A549 (cell line): Measurements from ENCODE around the gene ZPR1. TPM values are rescaled to one million over a fixed set of nuclear protein-coding genes. Genes with fewer than 3 reads are reported as not detected.

ENCODE experiments used
- ATAC-seq, 2 experiments: fragments of 200-7000 bp in 1 of 2; fragments of >200 bp in 1 of 2; cut with Nextera tagmentation in 1 of 2; cut with Tn5 transposase in 1 of 2; 3 replicates each; pipeline versions ENCODE4 v1.8.0 to v1.9.1; 2018 to 2020; ENCODE audit warnings: mild to moderate bottlenecking in 1 of 2, moderate library complexity in 1 of 2
- CTCF ChIA-PET: fragments of 300-600 bp; sonication (Branson Sonifier 250); formaldehyde crosslinking; extraction: SDS; loops from one replicate; lab custom pipeline; 2021; ENCODE audit warnings: antibody characterized with exemption, inconsistent platforms; lab: Yijun Ruan, JAX
- POLR2A ChIA-PET: fragments of 350-600 bp; formaldehyde crosslinking; extraction: SDS; loops from one replicate; lab custom pipeline; 2021; ENCODE audit warnings: antibody characterized with exemption, inconsistent platforms; lab: Yijun Ruan, JAX
- DNase-seq, 2 experiments: peaks; one replicate each; pipeline versions ENCODE4 v3.0.0 to v3.0.0-alpha.2; 2011 to 2016; ENCODE audit warnings: low read depth in 1 of 2, low spot score in 1 of 2
- FAIRE-seq: peaks from 2 replicates; lab custom pipeline; 2011; peaks lifted over from hg19 to GRCh38; lab: Jason Lieb, UNC
- H3K27ac ChIP-seq, 2 experiments: fragments of >200 bp; sonication (Bioruptor Twin); formaldehyde crosslinking; 3 replicates each; pipeline ENCODE4 v1.5.1; 2016 to 2017
- H3K4me1 ChIP-seq: fragments of >200 bp; sonication (Bioruptor Twin); formaldehyde crosslinking; 3 replicates; pipeline ENCODE4 v1.6.1; 2016
- H3K4me2 ChIP-seq: fragments of >200 bp; sonication (Bioruptor Twin); formaldehyde crosslinking; 3 replicates; pipeline ENCODE4 v1.6.1; 2016
- H3K4me3 ChIP-seq: fragments of >200 bp; sonication (Bioruptor Twin); formaldehyde crosslinking; 3 replicates; pipeline ENCODE4 v1.5.1; 2016
- H3K9me3 ChIP-seq: fragments of >200 bp; sonication (Bioruptor Twin); formaldehyde crosslinking; 3 replicates; pipeline ENCODE4 v1.6.1; 2016
- EP300 ChIP-seq, 2 experiments: fragments of >200 bp; sonication (Bioruptor Twin); formaldehyde crosslinking; IDR thresholded peaks; 2 replicates in 1 of 2; 3 replicates in 1 of 2; pipeline ENCODE4 v1.6.1; 2016 to 2017
- FOSL2 ChIP-seq, 2 experiments: fragments of 450-650 bp in 1 of 2; fragments of >200 bp in 1 of 2; sonication (Bioruptor Twin) in 1 of 2; formaldehyde crosslinking; IDR thresholded peaks; 2 replicates each; pipeline versions ENCODE4 v1.5.0 to v1.6.1; 2016 to 2020; ENCODE audit warnings: mild to moderate bottlenecking in 1 of 2, moderate library complexity in 1 of 2
- HDAC2 ChIP-seq: fragments of 200-600 bp; sonication (generic); IDR thresholded peaks from 2 replicates; pipeline ENCODE4 v1.6.1; 2016
- HES2 ChIP-seq: fragments of >200 bp; sonication (Bioruptor Twin); formaldehyde crosslinking; IDR thresholded peaks from 2 replicates; pipeline ENCODE4 v1.6.1; 2016
- HEYL ChIP-seq: fragments of 250-450 bp; sonication (Bioruptor Pico); IDR thresholded peaks from 2 replicates; pipeline ENCODE4 v1.8.0; 2021; ENCODE audit warnings: mild to moderate bottlenecking, moderate library complexity
- HOXB5 ChIP-seq: fragments of 250-450 bp; sonication (Bioruptor Pico); IDR thresholded peaks from 2 replicates; pipeline ENCODE4 v1.5.0; 2020; ENCODE audit warnings: mild to moderate bottlenecking, moderate library complexity
- POLR2AphosphoS2 ChIP-seq: conservative IDR thresholded peaks from 2 replicates; pipeline ENCODE4 v1.6.1; 2012; ENCODE audit warnings: low read length, improper control_type of control experiment, inconsistent platforms
- RAD21 ChIP-seq, 2 experiments: fragments of >200 bp in 1 of 2; sonication (Bioruptor Twin) in 1 of 2; formaldehyde crosslinking in 1 of 2; IDR thresholded peaks in 1 of 2; conservative IDR thresholded peaks in 1 of 2; 2 replicates in 1 of 2; 3 replicates in 1 of 2; pipeline ENCODE4 v1.6.1; 2012 to 2018; ENCODE audit warnings: inconsistent platforms in 1 of 2
- RARB ChIP-seq: fragments of 250-450 bp; sonication (Bioruptor Pico); IDR thresholded peaks from 2 replicates; pipeline ENCODE4 v1.8.0; 2021; ENCODE audit warnings: mild to moderate bottlenecking, moderate library complexity
- REST ChIP-seq: fragments of 200-600 bp; sonication (generic); IDR thresholded peaks from 2 replicates; pipeline ENCODE4 v1.6.1; 2016; ENCODE audit warnings: antibody characterized with exemption, mild to moderate bottlenecking, moderate library complexity
- SMC3 ChIP-seq: fragments of >200 bp; sonication (Bioruptor Twin); formaldehyde crosslinking; IDR thresholded peaks from 3 replicates; pipeline ENCODE4 v1.6.1; 2018; ENCODE audit warnings: inconsistent platforms
- ZC3H11A ChIP-seq: fragments of 450-650 bp; IDR thresholded peaks from 2 replicates; pipeline ENCODE4 v1.6.1; 2014; ENCODE audit warnings: antibody characterized with exemption, mild to moderate bottlenecking
- ZFP36 ChIP-seq: fragments of 450-650 bp; IDR thresholded peaks from 2 replicates; pipeline ENCODE4 v1.6.1; 2014; ENCODE audit warnings: borderline replicate concordance; ENCODE audit not compliant: partially characterized antibody
- WGBS: methylation state at CpG from one replicate; pipeline ENCODE4 v1.1.6; 2017; ENCODE audit errors: missing lambda C conversion rate; 5-methylcytosine and 5-hydroxymethylcytosine counted together
- polyA plus RNA-seq, 4 experiments: library from polyadenylated mRNA; depleted of rRNA in 3 of 4; stranded (reverse); fragments of >200 nt; fragmentation: RNase III in 1 of 4; extraction: RNeasy Plus Mini Kit Qiagen cat#74134 plus additional on column Dnase treatment in 1 of 4; gene quantifications; 2 replicates in 3 of 4; 3 replicates in 1 of 4; pipeline ENCODE4 v1.2.3, GENCODE V29; 2011 to 2017
- TF ChIP-seq, protein P1 (sequence below): fragments of >200 bp; sonication (Bioruptor Twin); formaldehyde crosslinking; IDR thresholded peaks from 3 replicates; pipeline ENCODE4 v1.5.1; 2016
- TF ChIP-seq, protein P2 (sequence below): fragments of 450-650 bp; IDR thresholded peaks from 2 replicates; pipeline ENCODE4 v1.6.1; 2014; ENCODE audit warnings: antibody characterized with exemption
- TF ChIP-seq, protein P3 (sequence below): fragments of >200 bp; sonication (Bioruptor Twin); formaldehyde crosslinking; IDR thresholded peaks from 3 replicates; pipeline ENCODE4 v1.6.1; 2016
- TF ChIP-seq, protein P4 (sequence below): IDR thresholded peaks from 2 replicates; pipeline ENCODE4 v1.6.1; 2012; ENCODE audit warnings: low read depth, borderline replicate concordance

The ZPR1 gene
- polyA plus RNA-seq, 2 of the 4 experiments (the other 2 are of a cell fraction), result 44.1 to 65.6 TPM

GRCh38 chr11:116791002-116791812 lies 3.4 kb upstream of the ZPR1 start:
- FAIRE-seq (no peak), ATAC-seq (peak; percentile 68 to 85), DNase-seq (peak; percentile 49 to 79)
- CTCF ChIA-PET, result interaction anchor here (0.5 to 8.8 kb wide), 38 partner anchors 8 to 439 kb away, joined by 3 to 114 read pairs (median 4); partner anchors contain the start of genes APOA1, APOC3 and PAFAH1B2
- Histone ChIP-seq H3K4me2 (peak overlapping the region; percentile 73), H3K27ac (peak overlapping the region; percentile 26 to 66; a peak in 2 of 6 replicates), H3K4me3 (no peak overlapping the region), H3K4me1 (peaks cover 10% of the 10 kb centered on the region; the same call in 1 of the 3 replicates), H3K9me3 (no peaks in the 10 kb centered on the region)
- POLR2A ChIA-PET, result interaction anchor here (0.6 to 2.2 kb wide), 3 partner anchors 45 to 441 kb away, joined by 3 to 10 read pairs (median 3); partner anchors contain the start of genes PCSK7 and RNF214
- 42% methylated on average over 7 of the region's 31 CpGs for WGBS
- no peak for TF ChIP-seq HEYL (CRISPR knock-in tag)
- TF ChIP-seq RAD21 (conservative IDR thresholded peaks at IDR 0.05 in 1 of 2, IDR thresholded peaks at IDR 0.05 in 1 of 2), result peak; percentile 64 to 69
- no peak for TF ChIP-seq HES2
- TF ChIP-seq, protein P1, sequence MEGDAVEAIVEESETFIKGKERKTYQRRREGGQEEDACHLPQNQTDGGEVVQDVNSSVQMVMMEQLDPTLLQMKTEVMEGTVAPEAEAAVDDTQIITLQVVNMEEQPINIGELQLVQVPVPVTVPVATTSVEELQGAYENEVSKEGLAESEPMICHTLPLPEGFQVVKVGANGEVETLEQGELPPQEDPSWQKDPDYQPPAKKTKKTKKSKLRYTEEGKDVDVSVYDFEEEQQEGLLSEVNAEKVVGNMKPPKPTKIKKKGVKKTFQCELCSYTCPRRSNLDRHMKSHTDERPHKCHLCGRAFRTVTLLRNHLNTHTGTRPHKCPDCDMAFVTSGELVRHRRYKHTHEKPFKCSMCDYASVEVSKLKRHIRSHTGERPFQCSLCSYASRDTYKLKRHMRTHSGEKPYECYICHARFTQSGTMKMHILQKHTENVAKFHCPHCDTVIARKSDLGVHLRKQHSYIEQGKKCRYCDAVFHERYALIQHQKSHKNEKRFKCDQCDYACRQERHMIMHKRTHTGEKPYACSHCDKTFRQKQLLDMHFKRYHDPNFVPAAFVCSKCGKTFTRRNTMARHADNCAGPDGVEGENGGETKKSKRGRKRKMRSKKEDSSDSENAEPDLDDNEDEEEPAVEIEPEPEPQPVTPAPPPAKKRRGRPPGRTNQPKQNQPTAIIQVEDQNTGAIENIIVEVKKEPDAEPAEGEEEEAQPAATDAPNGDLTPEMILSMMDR, result peak; percentile 69
- peak; percentile 74 for TF ChIP-seq SMC3

DNA sequence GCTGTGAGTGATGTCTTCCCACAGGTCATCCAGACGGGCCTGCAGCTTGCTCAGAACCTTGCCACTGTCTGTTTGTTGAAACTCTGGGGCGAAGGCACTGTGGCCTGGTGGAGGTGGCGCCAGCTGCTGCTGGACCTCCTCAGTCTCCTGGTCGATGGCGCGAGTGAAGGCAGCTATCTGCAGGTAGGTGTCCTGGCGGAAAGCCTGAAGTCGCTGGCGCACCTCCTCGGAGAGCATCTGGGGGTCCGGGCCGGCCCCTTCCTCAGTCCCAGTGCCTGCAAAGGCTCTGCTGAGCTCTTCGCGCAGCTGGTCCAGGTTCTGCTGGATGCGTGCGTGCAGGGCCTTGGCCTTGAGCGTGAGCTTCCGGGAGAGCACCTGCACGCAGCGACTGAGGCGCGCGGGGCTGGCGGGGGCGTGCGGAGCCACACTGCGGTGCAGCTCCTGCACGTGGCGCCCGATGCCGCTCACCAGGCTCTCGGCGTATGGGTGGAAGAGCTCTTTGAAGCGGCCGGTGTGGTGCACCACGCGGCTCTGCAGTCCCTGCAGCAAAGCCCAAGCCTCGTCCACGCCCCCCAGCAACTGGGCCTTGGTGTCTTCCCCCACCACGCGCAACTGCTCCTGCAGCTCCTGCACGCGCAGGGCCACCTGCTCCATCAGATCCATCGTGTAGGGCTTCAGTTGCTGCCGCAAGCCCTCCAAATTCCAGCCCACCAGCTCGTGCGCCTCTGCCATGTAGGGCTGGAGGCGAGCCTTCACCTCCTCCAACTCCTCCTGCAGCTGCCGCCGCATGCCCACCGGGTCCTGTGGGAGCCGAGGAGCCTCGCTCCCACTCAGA lies 2.6 kb upstream of the ZPR1 start:
- peaks cover 10% of the 10 kb centered on the region; the same call in 1 of the 3 replicates for H3K4me1 ChIP-seq
- WGBS, result 90% methylated on average over 20 of the region's 53 CpGs
- TF ChIP-seq FOSL2 (IDR thresholded peaks at IDR 0.05) (no peak), FOSL2 (CRISPR knock-in tag; IDR thresholded peaks at IDR 0.05) (no peak), ZC3H11A (no peak), POLR2AphosphoS2 (no peak), RARB (CRISPR knock-in tag) (no peak), HDAC2 (no peak)
- TF ChIP-seq, protein P2, sequence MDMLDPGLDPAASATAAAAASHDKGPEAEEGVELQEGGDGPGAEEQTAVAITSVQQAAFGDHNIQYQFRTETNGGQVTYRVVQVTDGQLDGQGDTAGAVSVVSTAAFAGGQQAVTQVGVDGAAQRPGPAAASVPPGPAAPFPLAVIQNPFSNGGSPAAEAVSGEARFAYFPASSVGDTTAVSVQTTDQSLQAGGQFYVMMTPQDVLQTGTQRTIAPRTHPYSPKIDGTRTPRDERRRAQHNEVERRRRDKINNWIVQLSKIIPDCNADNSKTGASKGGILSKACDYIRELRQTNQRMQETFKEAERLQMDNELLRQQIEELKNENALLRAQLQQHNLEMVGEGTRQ, result no peak
- TF ChIP-seq, all 56 proteins: peak for 0
- ChIA-PET CTCF (interaction anchor here (0.7 to 8.8 kb wide), 37 partner anchors 8 to 440 kb away, joined by 3 to 114 read pairs (median 4); partner anchors contain the start of genes APOA1, APOC3 and PAFAH1B2), POLR2A (interaction anchor here (1.5 to 2.2 kb wide), 2 partner anchors 45 to 442 kb away, joined by 3 to 10 read pairs; partner anchors contain the start of genes PCSK7 and RNF214)
- Histone ChIP-seq H3K4me3 (no peak overlapping the region), H3K4me2 (no peak overlapping the region; the same call in 2 of the 3 replicates), H3K27ac (no peak overlapping the region), H3K9me3 (no peaks in the 10 kb centered on the region)
- ATAC-seq (no peak), DNase-seq (no peak), FAIRE-seq (no peak)

- no peak overlapping the region; a peak in 1 of 6 replicates for H3K27ac ChIP-seq
- peak overlapping the region; percentile 77; the same call in 2 of the 3 replicates for H3K4me2 ChIP-seq
- FAIRE-seq (no peak), DNase-seq (no peak), ATAC-seq (no peak)
- no peaks in the 10 kb centered on the region for H3K9me3 ChIP-seq
- ChIA-PET CTCF (interaction anchor here (0.5 to 8.8 kb wide), 6 partner anchors 11 to 330 kb away, joined by 3 to 114 read pairs (median 6); partner anchors contain the start of gene APOA1), POLR2A (no interaction called here)
- WGBS, result 87% methylated on average over 2 of the region's 4 CpGs
- no peak for TF ChIP-seq RARB (CRISPR knock-in tag)
- no peak for TF ChIP-seq HOXB5
- TF ChIP-seq, protein P3, sequence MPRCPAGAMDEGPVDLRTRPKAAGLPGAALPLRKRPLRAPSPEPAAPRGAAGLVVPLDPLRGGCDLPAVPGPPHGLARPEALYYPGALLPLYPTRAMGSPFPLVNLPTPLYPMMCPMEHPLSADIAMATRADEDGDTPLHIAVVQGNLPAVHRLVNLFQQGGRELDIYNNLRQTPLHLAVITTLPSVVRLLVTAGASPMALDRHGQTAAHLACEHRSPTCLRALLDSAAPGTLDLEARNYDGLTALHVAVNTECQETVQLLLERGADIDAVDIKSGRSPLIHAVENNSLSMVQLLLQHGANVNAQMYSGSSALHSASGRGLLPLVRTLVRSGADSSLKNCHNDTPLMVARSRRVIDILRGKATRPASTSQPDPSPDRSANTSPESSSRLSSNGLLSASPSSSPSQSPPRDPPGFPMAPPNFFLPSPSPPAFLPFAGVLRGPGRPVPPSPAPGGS, result no peak
- TF ChIP-seq, protein P4, sequence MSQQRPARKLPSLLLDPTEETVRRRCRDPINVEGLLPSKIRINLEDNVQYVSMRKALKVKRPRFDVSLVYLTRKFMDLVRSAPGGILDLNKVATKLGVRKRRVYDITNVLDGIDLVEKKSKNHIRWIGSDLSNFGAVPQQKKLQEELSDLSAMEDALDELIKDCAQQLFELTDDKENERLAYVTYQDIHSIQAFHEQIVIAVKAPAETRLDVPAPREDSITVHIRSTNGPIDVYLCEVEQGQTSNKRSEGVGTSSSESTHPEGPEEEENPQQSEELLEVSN, result no peak
- TF ChIP-seq HEYL (CRISPR knock-in tag), result no peak
- TF ChIP-seq ZC3H11A, result no peak
- no peak for TF ChIP-seq ZFP36
- TF ChIP-seq REST, result no peak
- no peak for TF ChIP-seq SMC3
- TF ChIP-seq EP300 (IDR thresholded peaks at IDR 0.05), result no peak
- peaks cover 10% of the 10 kb centered on the region; the same call in 1 of the 3 replicates for H3K4me1 ChIP-seq
- H3K4me3 ChIP-seq, result no peak overlapping the region
Observed at GRCh38 chr11:116788975-116789374, 1.2 kb upstream of the ZPR1 start.
